Keratinocyte (primary cell): ENCODE results near the gene TAF1C. TPM values are rescaled to one million over a fixed set of nuclear protein-coding genes. Genes with fewer than 3 reads are reported as not detected.

Source experiments
- DNase-seq: peaks from one replicate; pipeline ENCODE4 v3.0.0-alpha.2; 2011; ENCODE audit warnings: low read depth, missing footprints, low spot score
- FAIRE-seq: peaks from 2 replicates; lab custom pipeline; 2011; peaks lifted over from hg19 to GRCh38; lab: Jason Lieb, UNC
- H2AFZ ChIP-seq: 2 replicates; pipeline ENCODE4 v1.6.0; 2012; ENCODE audit warnings: low read length, control low read depth, inconsistent platforms; ENCODE audit not compliant: control insufficient read depth
- H3K27ac ChIP-seq: 2 replicates; pipeline ENCODE4 v1.5.1; 2011; ENCODE audit warnings: low read length; ENCODE audit not compliant: control insufficient read depth, insufficient read depth
- H3K27me3 ChIP-seq: 3 replicates; pipeline ENCODE4 v1.6.0; 2011; ENCODE audit warnings: low read length; ENCODE audit not compliant: control insufficient read depth, insufficient read depth; ENCODE audit errors: extremely low read depth
- H3K36me3 ChIP-seq, 2 experiments: 2 replicates in 1 of 2; 3 replicates in 1 of 2; pipeline ENCODE4 v1.5.1; 2011; ENCODE audit warnings: low read length in 2 of 2, mild to moderate bottlenecking in 1 of 2; ENCODE audit not compliant: control insufficient read depth in 2 of 2, insufficient read depth in 2 of 2; ENCODE audit errors: extremely low read depth in 1 of 2
- H3K4me1 ChIP-seq: 3 replicates; pipeline ENCODE4 v1.5.1; 2011; ENCODE audit warnings: low read length; ENCODE audit not compliant: control insufficient read depth, insufficient read depth; ENCODE audit errors: extremely low read depth
- H3K4me2 ChIP-seq: 3 replicates; pipeline ENCODE4 v1.6.0; 2011; ENCODE audit warnings: low read depth, low read length; ENCODE audit not compliant: control insufficient read depth, insufficient read depth; ENCODE audit errors: extremely low read depth
- H3K4me3 ChIP-seq, 3 experiments: fragments of 200-600 bp in 1 of 3; sonication (generic) in 1 of 3; 2 replicates in 2 of 3; 3 replicates in 1 of 3; pipeline ENCODE4 v1.5.1; 2011 to 2016; ENCODE audit warnings: low read length in 3 of 3, mild to moderate bottlenecking in 3 of 3, control low read depth in 2 of 3, inconsistent platforms in 1 of 3, low read depth in 1 of 3, mixed read lengths in 1 of 3, mixed run types in 1 of 3, moderate library complexity in 1 of 3; ENCODE audit not compliant: control insufficient read depth in 2 of 3, insufficient read depth in 2 of 3; ENCODE audit errors: extremely low read depth in 1 of 3
- H3K79me2 ChIP-seq: 2 replicates; pipeline ENCODE4 v1.6.0; 2012; ENCODE audit warnings: low read length; ENCODE audit not compliant: control insufficient read depth, insufficient read depth
- H3K9ac ChIP-seq: 3 replicates; pipeline ENCODE4 v1.6.0; 2011; ENCODE audit warnings: low read length; ENCODE audit not compliant: control insufficient read depth, insufficient read depth; ENCODE audit errors: extremely low read depth
- H3K9me1 ChIP-seq: 3 replicates; pipeline ENCODE4 v1.6.0; 2011; ENCODE audit warnings: low read length; ENCODE audit not compliant: control insufficient read depth, insufficient read depth; ENCODE audit errors: extremely low read depth
- H3K9me3 ChIP-seq: 2 replicates; pipeline ENCODE4 v1.5.1; 2012; ENCODE audit warnings: low read depth, low read length; ENCODE audit not compliant: control insufficient read depth
- H4K20me1 ChIP-seq: 3 replicates; pipeline ENCODE4 v1.6.0; 2011; ENCODE audit warnings: low read length; ENCODE audit not compliant: control insufficient read depth, insufficient read depth; ENCODE audit errors: extremely low read depth
- EZH2 ChIP-seq: IDR thresholded peaks from one replicate; pipeline ENCODE4 v1.6.1; 2012; ENCODE audit warnings: inconsistent platforms, mild to moderate bottlenecking, low read length, moderate library complexity
- dilution Hi-C: fragments of 300-500 bp; cut with MboI; formaldehyde crosslinking; loops from one replicate; pipeline ENCODE4 v1.7.0; 2020; ENCODE audit warnings: low sequenced_read_pairs; ENCODE audit not compliant: extremely low pct_ligation_motif_present
- polyA plus RNA-seq, 5 experiments: library from polyadenylated mRNA; depleted of rRNA in 3 of 5; stranded (reverse) in 3 of 5; stranded (forward) in 1 of 5; unstranded in 1 of 5; fragments of >200 nt; gene quantifications; 1 replicate in 1 of 5; 2 replicates in 3 of 5; 3 replicates in 1 of 5; pipeline versions ENCODE4 v1.2.1 to v1.2.3, GENCODE V29; 2011 to 2012; ENCODE audit warnings: missing spikeins in 2 of 5, low read depth in 1 of 5, low replicate concordance in 1 of 5
- TF ChIP-seq, protein P1 (sequence below), 3 experiments: IDR thresholded peaks in 1 of 3; conservative IDR thresholded peaks in 1 of 3; optimal IDR thresholded peaks in 1 of 3; 2 replicates in 2 of 3; 3 replicates in 1 of 3; pipeline versions ENCODE3 to v1.5.1; 2011; ENCODE audit warnings: low read length in 3 of 3, mild to moderate bottlenecking in 3 of 3, moderate library complexity in 2 of 3, control low read depth in 1 of 3, inconsistent platforms in 1 of 3; ENCODE audit not compliant: insufficient read depth in 2 of 3; ENCODE audit errors: extremely low read depth in 1 of 3

TAF1C gene
- polyA plus RNA-seq, 1 donor (not counting 4 experiments of a cell fraction or from before 2014, with no cell fraction given), result 6.5 TPM

DNA sequence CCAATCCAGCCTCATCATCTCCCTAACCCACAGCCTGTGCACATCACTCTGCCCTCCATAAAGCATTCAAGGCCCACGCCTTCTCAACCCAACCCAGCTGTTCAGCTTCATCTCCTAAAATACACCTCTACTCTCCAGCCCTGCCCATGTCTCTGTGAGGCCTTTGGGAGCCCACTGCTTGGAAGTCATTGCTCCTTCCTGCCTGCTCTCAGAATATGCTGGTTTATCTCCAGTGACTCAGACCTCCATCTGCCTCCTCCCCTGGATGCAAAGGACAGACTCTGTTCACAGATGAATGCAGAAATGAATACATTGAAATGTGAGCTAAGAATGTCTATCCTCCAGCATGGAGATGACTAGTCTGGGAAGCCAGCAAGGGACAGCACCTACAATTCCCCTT lies 34.0 kb upstream of the TAF1C start:
- no peaks in the 10 kb centered on the region for H3K9me1 ChIP-seq
- no peak for DNase-seq
- H3K9me3 ChIP-seq, result no peaks in the 10 kb centered on the region
- peaks cover 7% of the 10 kb centered on the region for H3K27me3 ChIP-seq
- H3K4me1 ChIP-seq, result no peaks in the 10 kb centered on the region
- FAIRE-seq, result no peak
- no peak overlapping the region for H3K4me3 ChIP-seq
- H2AFZ ChIP-seq, result no peak overlapping the region
- H3K27ac ChIP-seq, result no peak overlapping the region
- TF ChIP-seq, protein P1, sequence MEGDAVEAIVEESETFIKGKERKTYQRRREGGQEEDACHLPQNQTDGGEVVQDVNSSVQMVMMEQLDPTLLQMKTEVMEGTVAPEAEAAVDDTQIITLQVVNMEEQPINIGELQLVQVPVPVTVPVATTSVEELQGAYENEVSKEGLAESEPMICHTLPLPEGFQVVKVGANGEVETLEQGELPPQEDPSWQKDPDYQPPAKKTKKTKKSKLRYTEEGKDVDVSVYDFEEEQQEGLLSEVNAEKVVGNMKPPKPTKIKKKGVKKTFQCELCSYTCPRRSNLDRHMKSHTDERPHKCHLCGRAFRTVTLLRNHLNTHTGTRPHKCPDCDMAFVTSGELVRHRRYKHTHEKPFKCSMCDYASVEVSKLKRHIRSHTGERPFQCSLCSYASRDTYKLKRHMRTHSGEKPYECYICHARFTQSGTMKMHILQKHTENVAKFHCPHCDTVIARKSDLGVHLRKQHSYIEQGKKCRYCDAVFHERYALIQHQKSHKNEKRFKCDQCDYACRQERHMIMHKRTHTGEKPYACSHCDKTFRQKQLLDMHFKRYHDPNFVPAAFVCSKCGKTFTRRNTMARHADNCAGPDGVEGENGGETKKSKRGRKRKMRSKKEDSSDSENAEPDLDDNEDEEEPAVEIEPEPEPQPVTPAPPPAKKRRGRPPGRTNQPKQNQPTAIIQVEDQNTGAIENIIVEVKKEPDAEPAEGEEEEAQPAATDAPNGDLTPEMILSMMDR (optimal IDR thresholded peaks at IDR 0.05 in 1 of 3, IDR thresholded peaks at IDR 0.05 in 1 of 3, conservative IDR thresholded peaks at IDR 0.05 in 1 of 3; ENCODE audit: extremely low read depth in 1 of 3, insufficient read depth in 2 of 3, low read length in 3 of 3), result no peak
- H4K20me1 ChIP-seq, result no peaks in the 10 kb centered on the region
- H3K79me2 ChIP-seq, result no peaks in the 10 kb centered on the region
- H3K36me3 ChIP-seq, result no peaks in the 10 kb centered on the region
- H3K9ac ChIP-seq, result no peak overlapping the region
- dilution Hi-C loops, result no loop called here
- no peak overlapping the region for H3K4me2 ChIP-seq

DNA sequence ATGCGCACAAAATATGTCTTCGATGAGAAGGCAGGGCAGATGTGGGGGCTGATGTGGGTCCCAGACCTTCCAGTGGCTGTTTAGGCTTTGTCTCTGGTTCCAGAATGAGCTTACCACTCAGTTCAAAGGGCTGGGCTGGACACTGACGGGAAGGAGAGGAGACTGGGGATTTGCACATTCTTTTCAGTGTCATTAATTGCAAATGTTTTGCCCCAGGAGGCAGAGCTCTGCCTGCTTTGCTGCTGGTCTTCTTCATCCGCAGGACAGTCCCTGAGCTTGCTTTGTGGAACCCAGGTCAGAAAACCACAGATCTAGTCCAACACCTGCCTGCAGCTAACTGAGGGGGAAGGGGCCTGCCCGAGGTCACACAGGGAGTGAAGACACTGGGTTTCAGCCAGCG lies 32.1 kb upstream of the TAF1C start:
- Histone ChIP-seq H3K27ac (no peak overlapping the region), H3K4me2 (no peak overlapping the region), H4K20me1 (no peaks in the 10 kb centered on the region), H3K9me1 (no peaks in the 10 kb centered on the region), H3K9ac (no peak overlapping the region), H3K79me2 (no peaks in the 10 kb centered on the region), H3K4me1 (no peaks in the 10 kb centered on the region), H3K4me3 (no peak overlapping the region), H2AFZ (no peak overlapping the region), H3K36me3 (no peaks in the 10 kb centered on the region), H3K27me3 (peaks cover 7% of the 10 kb centered on the region), H3K9me3 (no peaks in the 10 kb centered on the region)
- dilution Hi-C loops, result no loop called here
- DNase-seq (no peak), FAIRE-seq (no peak)
- TF ChIP-seq, protein P1 (optimal IDR thresholded peaks at IDR 0.05 in 1 of 3, IDR thresholded peaks at IDR 0.05 in 1 of 3, conservative IDR thresholded peaks at IDR 0.05 in 1 of 3; ENCODE audit: extremely low read depth in 1 of 3, insufficient read depth in 2 of 3, low read length in 3 of 3), result no peak
- TF ChIP-seq EZH2, result no peak
